ENCODE results near the gene ZNF599. TPM values are rescaled to one million over a fixed set of nuclear protein-coding genes. Genes with fewer than 3 reads are reported as not detected.
"Not testable (repeated sequence)": the region's sequence is repeated elsewhere in the genome, so short reads cannot be mapped to it uniquely, and the experiment has no call there.

The ZNF599 gene
- 3.6 TPM for polyA plus RNA-seq (2013, experiment 1 of 2)
- polyA plus RNA-seq (2013, experiment 2 of 2): 3.0 TPM

- H3K27me3 ChIP-seq (ENCODE audit: insufficient read depth, low read length): peaks cover 8% of the 10 kb centered on the region; the same call in 1 of the 2 replicates
- H3K4me1 ChIP-seq (ENCODE audit: insufficient read depth, low read length): no peaks in the 10 kb centered on the region
- peak within 1 kb of the TSS; percentile 56 for H3K9ac ChIP-seq (ENCODE audit: low read depth, low read length)
- peak within 1 kb of the TSS; percentile 94 for H3K4me3 ChIP-seq (ENCODE audit: low read length)
- H3K36me3 ChIP-seq (ENCODE audit: insufficient read depth, low read length): no peaks in the 10 kb centered on the region
- no peak within 1 kb of the TSS for H3K27ac ChIP-seq (ENCODE audit: low read depth, low read length)
- 3% methylated on average over 69 of the region's 69 CpGs for WGBS
- peaks cover 11% of the 10 kb centered on the region; the same call in 1 of the 2 replicates for H3K9me3 ChIP-seq (ENCODE audit: insufficient read depth, low read depth, low read length)
Observed at GRCh38 chr19:34772697-34773554, at the start of gene ZNF599. Gene ZNF599 (minus strand): TSS chr19:34773215. CDS start chr19:34772841, 374 bp downstream.

- Histone ChIP-seq H3K36me3 (ENCODE audit: insufficient read depth, low read length) (no peaks in the 10 kb centered on the region), H3K4me1 (ENCODE audit: insufficient read depth, low read length) (no peaks in the 10 kb centered on the region), H3K27me3 (ENCODE audit: insufficient read depth, low read length) (no peaks in the 10 kb centered on the region), H3K9me3 (ENCODE audit: insufficient read depth, low read depth, low read length) (peaks cover 7% of the 10 kb centered on the region; the same call in 1 of the 2 replicates), H3K4me3 (ENCODE audit: low read length) (no peak overlapping the region), H3K27ac (ENCODE audit: low read depth, low read length) (no peak overlapping the region), H3K9ac (ENCODE audit: low read depth, low read length) (no peak overlapping the region)
- whole genome bisulfite sequencing: 91% methylated on average over 2 of the region's 2 CpGs
Observed at GRCh38 chr19:34818270-34818669, 45.3 kb upstream of the ZNF599 start.

GRCh38 chr19:34816708-34817107 lies 43.7 kb upstream of the ZNF599 start:
- Histone ChIP-seq H3K4me1 (ENCODE audit: insufficient read depth, low read length) (no peaks in the 10 kb centered on the region), H3K27me3 (ENCODE audit: insufficient read depth, low read length) (no peaks in the 10 kb centered on the region), H3K4me3 (ENCODE audit: low read length) (no peak overlapping the region), H3K36me3 (ENCODE audit: insufficient read depth, low read length) (no peaks in the 10 kb centered on the region), H3K27ac (ENCODE audit: low read depth, low read length) (no peak overlapping the region), H3K9ac (ENCODE audit: low read depth, low read length) (no peak overlapping the region), H3K9me3 (ENCODE audit: insufficient read depth, low read depth, low read length) (no peaks in the 10 kb centered on the region)
- 96% methylated on average over 2 of the region's 2 CpGs for WGBS

GRCh38 chr19:34808566-34808965 lies 35.6 kb upstream of the ZNF599 start:
- no peaks in the 10 kb centered on the region for H3K36me3 ChIP-seq (ENCODE audit: insufficient read depth, low read length)
- no peaks in the 10 kb centered on the region for H3K4me1 ChIP-seq (ENCODE audit: insufficient read depth, low read length)
- H3K27me3 ChIP-seq (ENCODE audit: insufficient read depth, low read length): no peaks in the 10 kb centered on the region
- 90% methylated on average over 3 of the region's 3 CpGs for WGBS
- H3K9ac ChIP-seq (ENCODE audit: low read depth, low read length): no peak overlapping the region
- no peak overlapping the region for H3K4me3 ChIP-seq (ENCODE audit: low read length)
- peaks cover 33% of the 10 kb centered on the region for H3K9me3 ChIP-seq (ENCODE audit: insufficient read depth, low read depth, low read length)
- no peak overlapping the region for H3K27ac ChIP-seq (ENCODE audit: low read depth, low read length)

GRCh38 chr19:34806976-34807860 lies 34.2 kb upstream of the ZNF599 start:
- 94% methylated on average over 15 of the region's 15 CpGs for WGBS
- H3K4me3 ChIP-seq (ENCODE audit: low read length): no peak overlapping the region
- no peaks in the 10 kb centered on the region for H3K27me3 ChIP-seq (ENCODE audit: insufficient read depth, low read length)
- peaks cover 41% of the 10 kb centered on the region for H3K9me3 ChIP-seq (ENCODE audit: insufficient read depth, low read depth, low read length)
- no peaks in the 10 kb centered on the region for H3K4me1 ChIP-seq (ENCODE audit: insufficient read depth, low read length)
- no peak overlapping the region for H3K27ac ChIP-seq (ENCODE audit: low read depth, low read length)
- no peaks in the 10 kb centered on the region for H3K36me3 ChIP-seq (ENCODE audit: insufficient read depth, low read length)
- H3K9ac ChIP-seq (ENCODE audit: low read depth, low read length): no peak overlapping the region

GRCh38 chr19:34804115-34804514 lies 31.1 kb upstream of the ZNF599 start:
- Histone ChIP-seq H3K27ac (ENCODE audit: low read depth, low read length) (no peak overlapping the region), H3K27me3 (ENCODE audit: insufficient read depth, low read length) (no peaks in the 10 kb centered on the region), H3K36me3 (ENCODE audit: insufficient read depth, low read length) (no peaks in the 10 kb centered on the region), H3K9ac (ENCODE audit: low read depth, low read length) (no peak overlapping the region), H3K4me1 (ENCODE audit: insufficient read depth, low read length) (no peaks in the 10 kb centered on the region), H3K9me3 (ENCODE audit: insufficient read depth, low read depth, low read length) (peaks cover 46% of the 10 kb centered on the region), H3K4me3 (ENCODE audit: low read length) (no peak overlapping the region)
- WGBS: 85% methylated on average over 4 of the region's 4 CpGs

GRCh38 chr19:34796953-34797352 lies 23.9 kb upstream of the ZNF599 start:
- whole genome bisulfite sequencing: 83% methylated on average over 2 of the region's 6 CpGs

GRCh38 chr19:34794066-34794960 lies 21.3 kb upstream of the ZNF599 start:
- WGBS: 78% methylated on average over 9 of the region's 9 CpGs
- Histone ChIP-seq H3K4me1 (ENCODE audit: insufficient read depth, low read length) (no peaks in the 10 kb centered on the region), H3K9ac (ENCODE audit: low read depth, low read length) (no peak overlapping the region), H3K27me3 (ENCODE audit: insufficient read depth, low read length) (no peaks in the 10 kb centered on the region), H3K4me3 (ENCODE audit: low read length) (no peak overlapping the region), H3K9me3 (ENCODE audit: insufficient read depth, low read depth, low read length) (peaks cover 15% of the 10 kb centered on the region; the same call in 1 of the 2 replicates), H3K36me3 (ENCODE audit: insufficient read depth, low read length) (no peaks in the 10 kb centered on the region), H3K27ac (ENCODE audit: low read depth, low read length) (no peak overlapping the region)

More at GRCh38 chr19:34796953-34797352, 23.9 kb upstream of the ZNF599 start:
- H3K27ac ChIP-seq (ENCODE audit: low read depth, low read length); H3K27me3 ChIP-seq (ENCODE audit: insufficient read depth, low read length); H3K36me3 ChIP-seq (ENCODE audit: insufficient read depth, low read length); H3K4me3 ChIP-seq (ENCODE audit: low read length); H3K9ac ChIP-seq (ENCODE audit: low read depth, low read length); H3K4me1 ChIP-seq (ENCODE audit: insufficient read depth, low read length): not testable (repeated sequence)
- peaks cover 24% of the 10 kb centered on the region for H3K9me3 ChIP-seq (ENCODE audit: insufficient read depth, low read depth, low read length)

GRCh38 chr19:34793565-34793964 lies 20.6 kb upstream of the ZNF599 start:
- Histone ChIP-seq H3K4me3 (ENCODE audit: low read length) (no peak overlapping the region), H3K9me3 (ENCODE audit: insufficient read depth, low read depth, low read length) (peaks cover 18% of the 10 kb centered on the region; the same call in 1 of the 2 replicates), H3K36me3 (ENCODE audit: insufficient read depth, low read length) (no peaks in the 10 kb centered on the region), H3K27me3 (ENCODE audit: insufficient read depth, low read length) (no peaks in the 10 kb centered on the region), H3K27ac (ENCODE audit: low read depth, low read length) (no peak overlapping the region), H3K9ac (ENCODE audit: low read depth, low read length) (no peak overlapping the region), H3K4me1 (ENCODE audit: insufficient read depth, low read length) (no peaks in the 10 kb centered on the region)
- WGBS: 86% methylated on average over 3 of the region's 3 CpGs

GRCh38 chr19:34788074-34788473 lies 15.1 kb upstream of the ZNF599 start:
- H3K36me3 ChIP-seq (ENCODE audit: insufficient read depth, low read length): no peaks in the 10 kb centered on the region
- peaks cover 19% of the 10 kb centered on the region; the same call in 1 of the 2 replicates for H3K9me3 ChIP-seq (ENCODE audit: insufficient read depth, low read depth, low read length)
- H3K27me3 ChIP-seq (ENCODE audit: insufficient read depth, low read length): no peaks in the 10 kb centered on the region
- no peak overlapping the region for H3K4me3 ChIP-seq (ENCODE audit: low read length)
- 82% methylated on average over 2 of the region's 2 CpGs for WGBS
- no peak overlapping the region for H3K9ac ChIP-seq (ENCODE audit: low read depth, low read length)
- no peak overlapping the region for H3K27ac ChIP-seq (ENCODE audit: low read depth, low read length)
- no peaks in the 10 kb centered on the region for H3K4me1 ChIP-seq (ENCODE audit: insufficient read depth, low read length)

Measured in HUES64 (cell line).